GM12801 (cell line): Measurements from ENCODE around the gene CASKIN1.

Experiments used
- CTCF ChIP-seq: IDR thresholded peaks from one replicate; pipeline ENCODE4 v1.5.1; 2011; ENCODE audit warnings: control low read depth; ENCODE audit not compliant: insufficient read length; ENCODE audit errors: extremely low read depth

Gene CASKIN1

GRCh38 chr16:2162676-2163118 lies 33.7 kb downstream of the CASKIN1 start:
- TF ChIP-seq CTCF: no peak

DNA sequence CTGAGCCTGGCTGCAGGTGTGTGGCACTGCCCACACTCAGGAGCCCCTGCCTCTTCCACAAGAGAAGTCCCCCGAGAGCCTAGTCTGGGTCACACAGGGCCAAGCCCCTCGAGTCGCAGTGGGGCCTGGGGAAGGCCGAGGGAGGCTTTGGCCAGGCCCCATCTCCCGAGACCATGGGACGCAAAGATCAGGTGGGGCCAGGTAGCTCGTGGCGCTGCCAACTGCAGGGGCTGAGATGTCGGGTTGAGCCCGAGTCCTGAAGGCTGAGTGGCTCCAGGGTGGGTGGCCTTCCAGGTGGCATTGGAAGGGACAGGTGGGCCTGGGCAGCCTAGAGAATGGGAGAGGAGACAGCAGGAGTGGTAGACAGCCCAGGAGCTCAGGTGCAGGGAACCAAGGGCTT lies 34.5 kb downstream of the CASKIN1 start:
- no peak for TF ChIP-seq CTCF

- TF ChIP-seq CTCF: no peak
Measured at GRCh38 chr16:2160915-2161551, 35.4 kb downstream of the CASKIN1 start.

GRCh38 chr16:2159175-2159838 lies 37.1 kb downstream of the CASKIN1 start:
- no peak for TF ChIP-seq CTCF

- no peak for TF ChIP-seq CTCF
Measured at GRCh38 chr16:2158262-2158638, 38.2 kb downstream of the CASKIN1 start.

- no peak for TF ChIP-seq CTCF
Measured at GRCh38 chr16:2157480-2158261, 38.7 kb downstream of the CASKIN1 start.

GRCh38 chr16:2156849-2157224 lies 39.6 kb downstream of the CASKIN1 start:
- TF ChIP-seq CTCF: no peak
